ENCODE results near the gene EGF.

EGF gene

GRCh38 chr4:109915385-109916026 lies 2.8 kb downstream of the EGF start:
- Histone ChIP-seq H3K27ac (no peak overlapping the region), H3K9me3 (no peaks in the 10 kb centered on the region), H3K27me3 (no peaks in the 10 kb centered on the region), H3K4me1 (ENCODE audit: control insufficient read depth in 1 of 2, insufficient read depth in 1 of 2, low read depth in 1 of 2, low read length in 1 of 2) (no peaks in the 10 kb centered on the region), H3K4me3 (ENCODE audit: low read depth in 1 of 2, low read length in 1 of 2) (no peak overlapping the region), H3K36me3 (no peaks in the 10 kb centered on the region)
- TF ChIP-seq CTCF (IDR thresholded peaks at IDR 0.05), result no peak

- TF ChIP-seq CTCF (IDR thresholded peaks at IDR 0.05), result no peak
- Histone ChIP-seq H3K4me1 (ENCODE audit: control insufficient read depth in 1 of 2, insufficient read depth in 1 of 2, low read depth in 1 of 2, low read length in 1 of 2) (no peaks in the 10 kb centered on the region), H3K27ac (no peak overlapping the region), H3K36me3 (no peaks in the 10 kb centered on the region), H3K9me3 (no peaks in the 10 kb centered on the region), H3K27me3 (no peaks in the 10 kb centered on the region), H3K4me3 (ENCODE audit: low read depth in 1 of 2, low read length in 1 of 2) (no peak overlapping the region)
Observed at GRCh38 chr4:109916027-109916409, 3.3 kb downstream of the EGF start.

GRCh38 chr4:109921384-109921808 lies 8.7 kb downstream of the EGF start:
- Histone ChIP-seq H3K27ac (no peak overlapping the region), H3K4me3 (ENCODE audit: low read depth in 1 of 2, low read length in 1 of 2) (no peak overlapping the region), H3K36me3 (no peaks in the 10 kb centered on the region), H3K9me3 (no peaks in the 10 kb centered on the region), H3K27me3 (no peaks in the 10 kb centered on the region), H3K4me1 (ENCODE audit: control insufficient read depth in 1 of 2, insufficient read depth in 1 of 2, low read depth in 1 of 2, low read length in 1 of 2) (no peaks in the 10 kb centered on the region)
- TF ChIP-seq CTCF (IDR thresholded peaks at IDR 0.05), result no peak

- H3K4me1 ChIP-seq (ENCODE audit: control insufficient read depth in 1 of 2, insufficient read depth in 1 of 2, low read depth in 1 of 2, low read length in 1 of 2), result no peaks in the 10 kb centered on the region
- no peak for TF ChIP-seq CTCF (IDR thresholded peaks at IDR 0.05)
Observed at GRCh38 chr4:109925396-109925795, 12.7 kb downstream of the EGF start.

GRCh38 chr4:109928327-109929045 lies 15.8 kb downstream of the EGF start:
- Histone ChIP-seq H3K27me3 (no peaks in the 10 kb centered on the region), H3K9me3 (no peaks in the 10 kb centered on the region), H3K4me1 (ENCODE audit: control insufficient read depth in 1 of 2, insufficient read depth in 1 of 2, low read depth in 1 of 2, low read length in 1 of 2) (no peaks in the 10 kb centered on the region), H3K36me3 (no peaks in the 10 kb centered on the region), H3K27ac (no peak overlapping the region), H3K4me3 (ENCODE audit: low read depth in 1 of 2, low read length in 1 of 2) (no peak overlapping the region)
- TF ChIP-seq CTCF (IDR thresholded peaks at IDR 0.05), result no peak

More at GRCh38 chr4:109925396-109925795, 12.7 kb downstream of the EGF start:
- H3K27me3 ChIP-seq, result no peaks in the 10 kb centered on the region
- no peaks in the 10 kb centered on the region for H3K9me3 ChIP-seq
- no peak overlapping the region for H3K4me3 ChIP-seq (ENCODE audit: low read depth in 1 of 2, low read length in 1 of 2)
- no peak overlapping the region for H3K27ac ChIP-seq
- no peaks in the 10 kb centered on the region for H3K36me3 ChIP-seq

Measured in neutrophil (primary cell).